ENCODE measurements around the gene SNCG.
A peak's percentile ranks its signal among the peaks of the same experiment; 100 is the strongest.
"Not testable (repeated sequence)": the region's sequence is repeated elsewhere in the genome, so short reads cannot be mapped to it uniquely, and the experiment has no call there.

Gene SNCG

DNA sequence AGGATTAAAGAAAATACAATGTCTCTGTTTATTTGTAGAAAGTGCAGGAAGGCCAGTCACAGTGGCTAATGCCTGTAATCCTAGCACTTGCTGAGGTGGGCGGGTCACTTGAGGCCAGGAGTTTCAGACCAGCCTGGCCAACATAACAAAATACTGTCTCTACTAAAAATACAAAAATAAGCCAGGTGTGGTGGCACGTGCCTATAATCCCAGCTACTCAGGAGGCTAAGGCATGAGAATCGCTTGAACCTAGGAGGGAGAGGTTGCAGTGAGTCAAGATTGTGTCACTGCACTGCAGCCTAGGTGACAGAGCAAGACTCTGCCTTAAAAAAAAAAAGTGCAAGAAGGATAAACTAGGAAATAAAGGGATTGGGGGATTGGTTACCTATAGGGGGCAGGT is 20.1 kb downstream of the SNCG start:
- peaks cover 9 to 12% of the 10 kb centered on the region in 2 donors for H3K4me1 ChIP-seq (ENCODE audit: control insufficient read depth in 1 of 2, insufficient read depth in 2 of 2, low read length in 2 of 2)
- not testable (repeated sequence) for H3K27me3 ChIP-seq (ENCODE audit: control insufficient read depth in 1 of 2, insufficient read depth in 2 of 2, low read length in 2 of 2); H3K4me3 ChIP-seq (ENCODE audit: low read depth in 1 of 2, low read length in 2 of 2); H3K27ac ChIP-seq (ENCODE audit: low read depth, low read length); H3K36me3 ChIP-seq (ENCODE audit: control insufficient read depth in 1 of 2, insufficient read depth in 2 of 2, low read length in 2 of 2); H3K9ac ChIP-seq (ENCODE audit: low read depth in 1 of 2, low read length in 2 of 2); H3K9me3 ChIP-seq (ENCODE audit: control insufficient read depth in 1 of 2, low read length in 2 of 2)

DNA sequence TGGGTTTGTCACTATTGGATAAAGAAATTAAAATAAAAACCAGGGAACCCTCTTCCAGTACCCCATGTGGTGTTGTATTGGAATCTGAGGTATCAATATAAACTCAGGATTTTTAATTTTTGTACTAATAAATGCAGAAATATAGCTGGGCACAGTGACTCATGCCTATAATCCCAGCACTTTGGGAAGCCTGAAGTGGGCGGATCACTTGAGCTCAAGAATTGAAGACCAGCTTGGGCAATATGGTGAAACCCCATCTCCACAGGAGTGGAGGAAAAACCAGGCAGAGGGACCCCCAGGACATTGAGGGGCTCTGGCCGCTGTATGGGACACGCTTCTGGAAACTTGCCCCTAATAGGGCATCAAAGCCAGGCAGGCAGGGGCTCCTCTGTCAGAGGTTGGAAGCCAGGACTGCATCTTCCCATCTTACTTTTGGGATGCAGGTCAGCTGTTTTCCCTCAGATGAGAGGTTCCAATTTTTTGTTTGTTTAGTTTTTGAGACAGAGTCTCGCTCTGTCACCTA is 21.0 kb downstream of the SNCG start:
- H3K4me1 ChIP-seq (ENCODE audit: control insufficient read depth in 1 of 2, insufficient read depth in 2 of 2, low read length in 2 of 2) = peaks cover 9 to 12% of the 10 kb centered on the region in 2 donors
- peaks cover 0 to 3% of the 10 kb centered on the region in 2 donors for H3K36me3 ChIP-seq (ENCODE audit: control insufficient read depth in 1 of 2, insufficient read depth in 2 of 2, low read length in 2 of 2)
- no peaks in the 10 kb centered on the region for H3K27me3 ChIP-seq (ENCODE audit: control insufficient read depth in 1 of 2, insufficient read depth in 2 of 2, low read length in 2 of 2)
- H3K9me3 ChIP-seq (ENCODE audit: control insufficient read depth in 1 of 2, low read length in 2 of 2) = no peaks in the 10 kb centered on the region
- no peak overlapping the region for H3K4me3 ChIP-seq (ENCODE audit: low read depth in 1 of 2, low read length in 2 of 2)
- no peak overlapping the region for H3K9ac ChIP-seq (ENCODE audit: low read depth in 1 of 2, low read length in 2 of 2)
- H3K27ac ChIP-seq (ENCODE audit: low read depth, low read length) = no peak overlapping the region

DNA sequence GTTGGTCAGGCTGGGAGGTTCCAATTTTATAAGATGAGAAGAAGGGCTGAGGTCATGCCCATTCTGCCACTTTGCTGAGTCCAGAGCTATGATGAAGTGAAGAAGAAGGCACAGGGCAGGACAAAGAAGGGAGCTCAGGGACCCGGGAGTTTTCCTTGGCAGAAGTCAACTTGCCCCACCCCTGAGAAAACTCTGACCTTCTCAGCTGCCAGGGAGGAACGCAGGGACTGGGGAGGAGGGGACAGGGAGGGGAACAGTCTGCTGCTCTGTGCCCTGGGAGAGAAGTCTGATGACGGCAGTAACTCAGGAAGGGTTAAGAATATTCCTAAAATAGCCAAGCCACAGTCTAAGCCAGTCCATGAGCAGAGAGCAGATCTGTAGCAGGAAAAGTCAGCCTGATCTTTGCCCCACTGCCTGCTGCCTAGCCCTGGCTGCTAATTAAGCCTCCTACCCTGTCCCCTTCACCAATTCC is 21.6 kb downstream of the SNCG start:
- no peak overlapping the region for H3K27ac ChIP-seq (ENCODE audit: low read depth, low read length)
- H3K36me3 ChIP-seq (ENCODE audit: control insufficient read depth in 1 of 2, insufficient read depth in 2 of 2, low read length in 2 of 2) = peaks cover 0 to 3% of the 10 kb centered on the region in 2 donors
- H3K27me3 ChIP-seq (ENCODE audit: control insufficient read depth in 1 of 2, insufficient read depth in 2 of 2, low read length in 2 of 2) = no peaks in the 10 kb centered on the region
- H3K4me3 ChIP-seq (ENCODE audit: low read depth in 1 of 2, low read length in 2 of 2) = peak overlapping the region in 1 of 2 donors; percentile 13
- H3K9me3 ChIP-seq (ENCODE audit: control insufficient read depth in 1 of 2, low read length in 2 of 2) = no peaks in the 10 kb centered on the region
- peak overlapping the region in 1 of 2 donors; percentile 47 for H3K9ac ChIP-seq (ENCODE audit: low read depth in 1 of 2, low read length in 2 of 2)
- H3K4me1 ChIP-seq (ENCODE audit: control insufficient read depth in 1 of 2, insufficient read depth in 2 of 2, low read length in 2 of 2) = peaks cover 9 to 12% of the 10 kb centered on the region in 2 donors

DNA sequence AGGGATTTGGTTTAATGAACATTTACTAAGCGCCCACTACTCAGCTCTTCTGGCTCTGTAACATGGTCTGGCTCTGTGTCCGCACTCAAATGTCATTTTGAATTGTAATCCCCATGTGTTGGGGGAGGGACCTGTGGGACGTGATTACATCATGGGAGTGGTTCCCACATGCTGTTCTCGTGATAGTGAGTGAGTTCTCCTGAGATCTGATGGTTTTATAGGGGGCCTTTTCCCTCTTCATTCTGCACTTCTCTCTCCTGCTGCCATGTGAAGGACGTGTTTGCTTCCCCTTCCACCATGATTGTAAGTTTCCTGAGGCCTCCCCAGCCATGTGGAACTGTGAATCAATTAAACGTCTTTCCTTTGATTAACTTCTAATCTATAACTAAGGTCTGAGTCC is 22.6 kb downstream of the SNCG start:
- not testable (repeated sequence) for H3K9ac ChIP-seq (ENCODE audit: low read depth in 1 of 2, low read length in 2 of 2); H3K36me3 ChIP-seq (ENCODE audit: control insufficient read depth in 1 of 2, insufficient read depth in 2 of 2, low read length in 2 of 2); H3K27me3 ChIP-seq (ENCODE audit: control insufficient read depth in 1 of 2, insufficient read depth in 2 of 2, low read length in 2 of 2); H3K4me3 ChIP-seq (ENCODE audit: low read depth in 1 of 2, low read length in 2 of 2); H3K27ac ChIP-seq (ENCODE audit: low read depth, low read length); H3K9me3 ChIP-seq (ENCODE audit: control insufficient read depth in 1 of 2, low read length in 2 of 2)
- peaks cover 9 to 12% of the 10 kb centered on the region in 2 donors for H3K4me1 ChIP-seq (ENCODE audit: control insufficient read depth in 1 of 2, insufficient read depth in 2 of 2, low read length in 2 of 2)

DNA sequence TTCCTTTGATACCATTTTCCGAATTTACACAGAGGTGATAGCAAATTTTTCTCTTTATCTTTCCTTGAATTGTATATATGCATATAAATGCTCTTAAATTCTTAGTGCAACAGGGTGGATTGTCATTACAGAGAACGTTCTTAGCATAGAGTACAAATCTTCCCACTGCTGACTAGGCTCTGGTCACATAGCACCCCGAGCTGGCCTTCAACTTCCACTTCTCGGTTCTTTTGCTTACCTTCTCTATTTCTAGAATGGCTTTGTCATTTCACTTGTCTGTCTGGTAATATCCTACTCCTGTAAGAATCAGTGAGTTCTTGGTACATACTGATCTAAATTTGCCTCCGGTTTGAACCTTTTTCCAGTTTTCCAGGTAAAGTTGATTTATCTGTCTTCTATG is 23.3 kb downstream of the SNCG start:
- Histone ChIP-seq H3K9me3 (ENCODE audit: control insufficient read depth in 1 of 2, low read length in 2 of 2) (no peaks in the 10 kb centered on the region), H3K36me3 (ENCODE audit: control insufficient read depth in 1 of 2, insufficient read depth in 2 of 2, low read length in 2 of 2) (peaks cover 0 to 3% of the 10 kb centered on the region in 2 donors), H3K4me3 (ENCODE audit: low read depth in 1 of 2, low read length in 2 of 2) (no peak overlapping the region), H3K4me1 (ENCODE audit: control insufficient read depth in 1 of 2, insufficient read depth in 2 of 2, low read length in 2 of 2) (peaks cover 9 to 12% of the 10 kb centered on the region in 2 donors), H3K27me3 (ENCODE audit: control insufficient read depth in 1 of 2, insufficient read depth in 2 of 2, low read length in 2 of 2) (no peaks in the 10 kb centered on the region), H3K9ac (ENCODE audit: low read depth in 1 of 2, low read length in 2 of 2) (no peak overlapping the region), H3K27ac (ENCODE audit: low read depth, low read length) (no peak overlapping the region)

DNA sequence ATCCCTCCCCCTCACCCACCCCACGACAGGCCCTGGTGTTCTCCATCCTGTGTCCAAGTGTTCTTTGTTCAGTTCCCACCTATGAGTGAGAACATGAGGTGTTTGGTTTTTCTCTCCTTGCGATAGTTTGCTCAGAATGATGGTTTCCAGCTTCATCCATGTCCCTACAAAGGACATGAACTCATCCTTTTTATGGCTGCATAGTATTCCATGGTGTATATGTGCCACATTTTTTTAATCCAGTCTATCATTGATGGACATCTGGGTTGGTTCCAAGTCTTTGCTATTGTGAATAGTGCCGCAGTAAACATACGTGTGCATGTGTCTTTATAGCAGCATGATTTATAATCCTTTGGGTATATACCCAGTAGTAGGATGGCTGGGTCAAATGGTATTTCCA is 26.1 kb downstream of the SNCG start:
- H3K9me3 ChIP-seq (ENCODE audit: control insufficient read depth in 1 of 2, low read length in 2 of 2); H3K27me3 ChIP-seq (ENCODE audit: control insufficient read depth in 1 of 2, insufficient read depth in 2 of 2, low read length in 2 of 2); H3K9ac ChIP-seq (ENCODE audit: low read depth in 1 of 2, low read length in 2 of 2); H3K4me3 ChIP-seq (ENCODE audit: low read depth in 1 of 2, low read length in 2 of 2); H3K36me3 ChIP-seq (ENCODE audit: control insufficient read depth in 1 of 2, insufficient read depth in 2 of 2, low read length in 2 of 2); H3K27ac ChIP-seq (ENCODE audit: low read depth, low read length): not testable (repeated sequence)
- H3K4me1 ChIP-seq (ENCODE audit: control insufficient read depth in 1 of 2, insufficient read depth in 2 of 2, low read length in 2 of 2) = peaks cover 9 to 11% of the 10 kb centered on the region in 2 donors

DNA sequence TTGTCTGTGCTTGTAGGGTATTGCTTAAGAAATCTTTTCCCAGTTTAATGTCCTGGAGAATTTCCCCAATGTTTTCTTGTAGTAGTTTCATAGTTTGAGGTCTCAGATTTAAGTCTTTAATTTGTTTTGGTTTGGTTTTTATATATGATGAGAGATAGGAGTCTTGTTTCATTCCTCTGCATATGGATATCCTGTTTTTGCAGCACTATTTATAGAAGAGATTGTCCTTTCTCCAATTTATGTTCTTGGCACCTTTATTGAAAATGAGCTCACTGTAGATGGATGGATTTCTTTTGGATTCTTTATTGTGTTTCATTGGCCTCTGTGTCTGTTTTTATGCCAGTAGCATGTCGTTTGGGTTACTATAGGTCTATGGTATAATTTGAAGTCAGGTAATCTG is 30.1 kb downstream of the SNCG start:
- no peaks in the 10 kb centered on the region for H3K4me1 ChIP-seq (ENCODE audit: control insufficient read depth in 1 of 2, insufficient read depth in 2 of 2, low read length in 2 of 2)
- peaks cover 0 to 4% of the 10 kb centered on the region in 2 donors for H3K36me3 ChIP-seq (ENCODE audit: control insufficient read depth in 1 of 2, insufficient read depth in 2 of 2, low read length in 2 of 2)
- H3K9ac ChIP-seq (ENCODE audit: low read depth in 1 of 2, low read length in 2 of 2) = no peak overlapping the region
- H3K27me3 ChIP-seq (ENCODE audit: control insufficient read depth in 1 of 2, insufficient read depth in 2 of 2, low read length in 2 of 2) = no peaks in the 10 kb centered on the region
- no peak overlapping the region for H3K27ac ChIP-seq (ENCODE audit: low read depth, low read length)
- H3K4me3 ChIP-seq (ENCODE audit: low read depth in 1 of 2, low read length in 2 of 2) = no peak overlapping the region
- H3K9me3 ChIP-seq (ENCODE audit: control insufficient read depth in 1 of 2, low read length in 2 of 2) = no peaks in the 10 kb centered on the region

DNA sequence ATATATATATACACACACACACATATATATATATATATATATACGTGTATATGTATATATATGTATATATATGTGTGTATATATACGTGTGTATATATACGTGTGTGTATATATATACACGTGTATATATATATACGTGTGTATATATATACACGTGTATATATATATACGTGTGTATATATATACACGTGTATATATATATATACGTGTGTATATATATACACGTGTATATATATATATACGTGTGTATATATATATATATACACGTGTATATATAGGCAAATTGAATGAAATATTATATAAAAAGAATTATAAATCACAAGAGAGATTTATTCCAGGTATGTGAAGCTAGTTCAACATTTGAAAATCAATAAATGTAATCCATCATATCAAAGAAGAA is 33.0 kb downstream of the SNCG start:
- H3K4me3 ChIP-seq (ENCODE audit: low read depth in 1 of 2, low read length in 2 of 2); H3K36me3 ChIP-seq (ENCODE audit: control insufficient read depth in 1 of 2, insufficient read depth in 2 of 2, low read length in 2 of 2); H3K27me3 ChIP-seq (ENCODE audit: control insufficient read depth in 1 of 2, insufficient read depth in 2 of 2, low read length in 2 of 2); H3K27ac ChIP-seq (ENCODE audit: low read depth, low read length); H3K4me1 ChIP-seq (ENCODE audit: control insufficient read depth in 1 of 2, insufficient read depth in 2 of 2, low read length in 2 of 2); H3K9me3 ChIP-seq (ENCODE audit: control insufficient read depth in 1 of 2, low read length in 2 of 2); H3K9ac ChIP-seq (ENCODE audit: low read depth in 1 of 2, low read length in 2 of 2): not testable (repeated sequence)

DNA sequence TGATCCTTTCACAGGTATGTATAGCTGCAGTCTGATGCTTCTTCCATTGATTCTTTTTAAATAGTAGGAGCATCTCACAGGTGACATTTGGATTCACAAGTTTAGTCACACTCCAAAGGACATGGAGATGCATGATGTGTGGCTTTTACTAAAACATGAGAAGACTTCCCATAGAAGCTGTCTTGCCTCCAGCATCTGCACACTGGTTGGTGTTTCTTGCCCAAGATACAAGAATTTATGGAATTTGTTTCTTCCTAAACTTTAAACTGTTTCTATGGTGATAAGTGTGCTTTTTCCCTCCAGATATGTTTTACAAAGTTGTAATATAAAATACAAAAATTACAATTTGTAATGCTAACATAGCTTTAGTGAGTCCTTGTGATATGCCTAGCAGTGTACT is 34.1 kb downstream of the SNCG start:
- H3K9ac ChIP-seq (ENCODE audit: low read depth in 1 of 2, low read length in 2 of 2) = no peak overlapping the region
- H3K27me3 ChIP-seq (ENCODE audit: control insufficient read depth in 1 of 2, insufficient read depth in 2 of 2, low read length in 2 of 2) = no peaks in the 10 kb centered on the region
- no peak overlapping the region for H3K4me3 ChIP-seq (ENCODE audit: low read depth in 1 of 2, low read length in 2 of 2)
- H3K4me1 ChIP-seq (ENCODE audit: control insufficient read depth in 1 of 2, insufficient read depth in 2 of 2, low read length in 2 of 2) = no peaks in the 10 kb centered on the region
- peaks cover 0 to 4% of the 10 kb centered on the region in 2 donors for H3K36me3 ChIP-seq (ENCODE audit: control insufficient read depth in 1 of 2, insufficient read depth in 2 of 2, low read length in 2 of 2)
- H3K27ac ChIP-seq (ENCODE audit: low read depth, low read length) = no peak overlapping the region
- no peaks in the 10 kb centered on the region for H3K9me3 ChIP-seq (ENCODE audit: control insufficient read depth in 1 of 2, low read length in 2 of 2)

DNA sequence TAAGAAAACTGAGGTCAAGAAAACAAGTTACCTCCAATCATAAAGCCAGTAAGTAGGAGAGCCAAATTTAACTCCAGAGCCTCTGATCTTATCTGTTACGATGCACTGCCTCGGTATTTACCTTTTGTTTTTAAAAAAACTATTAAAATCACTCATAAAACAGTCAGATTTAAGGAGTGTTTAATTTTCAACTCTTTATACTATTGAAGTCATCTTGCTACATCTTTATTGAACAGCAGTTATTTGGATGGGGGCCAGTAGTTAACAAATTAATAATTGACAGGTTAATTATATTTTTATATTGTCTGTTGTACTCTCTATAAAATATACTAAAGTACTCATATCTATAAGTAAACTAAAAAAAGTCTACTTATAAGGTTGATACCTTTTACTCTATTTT is 34.5 kb downstream of the SNCG start:
- H3K27me3 ChIP-seq (ENCODE audit: control insufficient read depth in 1 of 2, insufficient read depth in 2 of 2, low read length in 2 of 2) = no peaks in the 10 kb centered on the region
- no peaks in the 10 kb centered on the region for H3K4me1 ChIP-seq (ENCODE audit: control insufficient read depth in 1 of 2, insufficient read depth in 2 of 2, low read length in 2 of 2)
- H3K27ac ChIP-seq (ENCODE audit: low read depth, low read length) = no peak overlapping the region
- peaks cover 0 to 4% of the 10 kb centered on the region in 2 donors for H3K36me3 ChIP-seq (ENCODE audit: control insufficient read depth in 1 of 2, insufficient read depth in 2 of 2, low read length in 2 of 2)
- no peaks in the 10 kb centered on the region for H3K9me3 ChIP-seq (ENCODE audit: control insufficient read depth in 1 of 2, low read length in 2 of 2)
- H3K4me3 ChIP-seq (ENCODE audit: low read depth in 1 of 2, low read length in 2 of 2) = no peak overlapping the region
- no peak overlapping the region for H3K9ac ChIP-seq (ENCODE audit: low read depth in 1 of 2, low read length in 2 of 2)

Measured in duodenal mucosa (tissue), 2 donors.